Mammary epithelial cell (primary cell): ENCODE data around the gene PCSK5.

Source experiments
- CTCF ChIP-seq, 2 donors: IDR thresholded peaks in 1 of 2; conservative IDR thresholded peaks in 1 of 2; 2 replicates each; pipeline ENCODE4 v1.5.1; 2011 to 2012; ENCODE audit warnings: inconsistent platforms in 2 of 2, low read length in 2 of 2, mild to moderate bottlenecking in 2 of 2, control low read depth in 1 of 2, low read depth in 1 of 2; ENCODE audit not compliant: insufficient read depth in 1 of 2; ENCODE audit errors: extremely low read depth in 1 of 2
- EZH2 ChIP-seq: IDR thresholded peaks from 2 replicates; pipeline ENCODE4 v1.6.1; 2012; ENCODE audit warnings: low read length, inconsistent platforms, borderline replicate concordance

GRCh38 chr9:75914002-75914401 lies 23.5 kb downstream of the PCSK5 start:
- no peak for TF ChIP-seq EZH2
- TF ChIP-seq CTCF (conservative IDR thresholded peaks at IDR 0.05 in 1 of 2, IDR thresholded peaks at IDR 0.05 in 1 of 2; ENCODE audit: extremely low read depth in 1 of 2, insufficient read depth in 1 of 2, low read depth in 1 of 2, low read length in 2 of 2): no peak
